Measurements from ENCODE around the gene CCDC87. TPM values are rescaled to one million over a fixed set of nuclear protein-coding genes. Genes with fewer than 3 reads are reported as not detected.

Gene CCDC87
- total and polyA plus RNA-seq, 8 donors = 0.07 to 0.44 (median 0.11) TPM

DNA sequence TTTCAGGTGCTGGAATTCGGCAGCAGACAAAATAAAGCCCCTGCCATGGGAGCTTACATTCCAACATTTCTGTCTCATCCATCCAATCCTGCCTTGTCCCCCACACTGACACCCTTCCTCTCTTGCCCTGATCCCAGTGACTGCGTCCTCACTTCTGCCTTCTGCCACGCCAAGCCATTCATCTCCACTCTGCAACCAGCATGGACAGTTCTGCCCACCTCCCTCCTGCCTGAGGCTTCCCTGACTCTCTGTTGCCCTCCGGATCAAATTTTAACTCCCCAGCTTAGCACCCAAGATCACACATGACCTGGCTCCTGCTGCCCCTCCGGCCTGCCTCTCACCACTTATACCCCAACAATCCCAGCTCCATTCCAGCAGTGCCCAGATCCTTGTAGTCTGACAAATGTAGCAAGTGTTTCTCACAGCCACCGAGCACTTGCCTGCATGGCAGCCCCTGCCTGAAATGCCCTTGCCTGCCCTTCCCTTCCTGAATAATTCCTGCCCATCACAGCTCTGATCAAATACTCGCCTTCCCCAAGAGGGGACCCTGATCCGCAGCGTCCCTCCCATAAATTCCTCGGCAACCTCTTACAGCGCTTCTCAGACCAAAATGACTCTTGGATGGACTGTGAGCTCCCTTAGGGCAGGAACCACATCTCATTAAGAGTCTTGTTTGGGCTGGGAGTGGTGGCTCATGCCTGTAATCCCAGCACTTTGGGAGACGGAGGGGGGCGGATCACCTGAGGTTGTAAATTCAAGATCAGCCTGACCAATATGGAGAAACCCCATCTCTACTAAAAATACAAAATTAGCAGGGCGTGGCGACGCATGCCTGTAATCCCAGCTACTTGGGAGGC lies 43.9 kb downstream of the CCDC87 start:
- DNase-seq = peak in 1 of 4 donors; percentile 21
- Histone ChIP-seq H3K4me1 (peaks cover 11 to 26% of the 10 kb centered on the region in 2 donors), H3K36me3 (no peaks in the 10 kb centered on the region), H3K27me3 (peaks cover 0 to 7% of the 10 kb centered on the region in 2 donors), H3K27ac (no peak overlapping the region), H3K4me3 (no peak overlapping the region), H3K9me3 (no peaks in the 10 kb centered on the region)
- TF ChIP-seq, protein P1, sequence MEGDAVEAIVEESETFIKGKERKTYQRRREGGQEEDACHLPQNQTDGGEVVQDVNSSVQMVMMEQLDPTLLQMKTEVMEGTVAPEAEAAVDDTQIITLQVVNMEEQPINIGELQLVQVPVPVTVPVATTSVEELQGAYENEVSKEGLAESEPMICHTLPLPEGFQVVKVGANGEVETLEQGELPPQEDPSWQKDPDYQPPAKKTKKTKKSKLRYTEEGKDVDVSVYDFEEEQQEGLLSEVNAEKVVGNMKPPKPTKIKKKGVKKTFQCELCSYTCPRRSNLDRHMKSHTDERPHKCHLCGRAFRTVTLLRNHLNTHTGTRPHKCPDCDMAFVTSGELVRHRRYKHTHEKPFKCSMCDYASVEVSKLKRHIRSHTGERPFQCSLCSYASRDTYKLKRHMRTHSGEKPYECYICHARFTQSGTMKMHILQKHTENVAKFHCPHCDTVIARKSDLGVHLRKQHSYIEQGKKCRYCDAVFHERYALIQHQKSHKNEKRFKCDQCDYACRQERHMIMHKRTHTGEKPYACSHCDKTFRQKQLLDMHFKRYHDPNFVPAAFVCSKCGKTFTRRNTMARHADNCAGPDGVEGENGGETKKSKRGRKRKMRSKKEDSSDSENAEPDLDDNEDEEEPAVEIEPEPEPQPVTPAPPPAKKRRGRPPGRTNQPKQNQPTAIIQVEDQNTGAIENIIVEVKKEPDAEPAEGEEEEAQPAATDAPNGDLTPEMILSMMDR (IDR thresholded peaks at IDR 0.05) = no peak
- intact Hi-C loops (cut with DNase I) = no loop called here
- no peak for ATAC-seq

DNA sequence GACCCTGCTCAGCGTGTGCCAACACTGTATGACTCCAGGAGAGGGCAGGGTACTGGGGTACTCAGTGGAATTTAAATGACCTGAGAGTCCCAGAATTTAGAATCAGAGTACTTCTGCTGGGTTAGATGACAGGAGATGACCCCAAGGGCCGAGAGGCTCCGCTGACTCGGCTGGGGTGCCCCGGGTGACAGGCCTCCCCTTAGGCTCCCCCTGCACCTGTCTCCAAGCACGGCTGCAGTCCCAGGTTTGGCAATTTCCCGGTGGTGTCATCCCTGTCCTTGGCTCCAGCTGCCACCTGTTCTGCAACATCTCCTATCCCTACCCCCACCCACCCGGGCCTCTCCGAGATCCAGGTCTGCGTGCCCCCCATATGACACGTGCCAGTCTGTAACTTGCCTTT lies 44.8 kb downstream of the CCDC87 start:
- intact Hi-C loops (cut with DNase I) = no loop called here
- Histone ChIP-seq H3K27me3 (peaks cover 0 to 7% of the 10 kb centered on the region in 2 donors), H3K9me3 (no peaks in the 10 kb centered on the region), H3K27ac (no peak overlapping the region), H3K36me3 (peaks cover 0 to 2% of the 10 kb centered on the region in 2 donors), H3K4me3 (no peak overlapping the region), H3K4me1 (peaks cover 11 to 36% of the 10 kb centered on the region in 2 donors)
- TF ChIP-seq, protein P1 (IDR thresholded peaks at IDR 0.05) = no peak
- DNase-seq (no peak), ATAC-seq (no peak)

DNA sequence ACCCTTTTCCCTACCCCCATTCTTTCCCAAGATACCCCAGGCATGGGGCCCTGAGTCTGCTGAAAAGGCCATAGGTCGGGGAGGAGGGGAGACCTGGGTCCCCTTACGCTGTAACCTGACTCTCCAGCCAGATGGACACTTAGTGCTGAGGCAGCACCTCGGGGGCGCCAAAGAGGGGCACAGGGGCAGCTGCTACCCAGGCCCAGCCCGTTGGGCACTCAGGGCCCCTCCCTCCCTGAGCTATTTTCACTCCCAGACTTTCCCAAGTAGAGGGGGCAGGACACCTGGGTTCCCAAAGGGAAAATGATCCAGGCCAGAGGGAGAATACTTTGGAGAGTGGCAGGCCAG lies 45.2 kb downstream of the CCDC87 start:
- TF ChIP-seq, protein P1 (IDR thresholded peaks at IDR 0.05) = no peak
- DNase-seq (peak in 1 of 4 donors; percentile 53), ATAC-seq (no peak)
- Histone ChIP-seq H3K27ac (no peak overlapping the region), H3K4me3 (no peak overlapping the region), H3K27me3 (peaks cover 0 to 7% of the 10 kb centered on the region in 2 donors), H3K9me3 (no peaks in the 10 kb centered on the region), H3K36me3 (peaks cover 0 to 6% of the 10 kb centered on the region in 2 donors), H3K4me1 (peaks cover 11 to 40% of the 10 kb centered on the region in 2 donors)
- intact Hi-C loops (cut with DNase I) = no loop called here

DNA sequence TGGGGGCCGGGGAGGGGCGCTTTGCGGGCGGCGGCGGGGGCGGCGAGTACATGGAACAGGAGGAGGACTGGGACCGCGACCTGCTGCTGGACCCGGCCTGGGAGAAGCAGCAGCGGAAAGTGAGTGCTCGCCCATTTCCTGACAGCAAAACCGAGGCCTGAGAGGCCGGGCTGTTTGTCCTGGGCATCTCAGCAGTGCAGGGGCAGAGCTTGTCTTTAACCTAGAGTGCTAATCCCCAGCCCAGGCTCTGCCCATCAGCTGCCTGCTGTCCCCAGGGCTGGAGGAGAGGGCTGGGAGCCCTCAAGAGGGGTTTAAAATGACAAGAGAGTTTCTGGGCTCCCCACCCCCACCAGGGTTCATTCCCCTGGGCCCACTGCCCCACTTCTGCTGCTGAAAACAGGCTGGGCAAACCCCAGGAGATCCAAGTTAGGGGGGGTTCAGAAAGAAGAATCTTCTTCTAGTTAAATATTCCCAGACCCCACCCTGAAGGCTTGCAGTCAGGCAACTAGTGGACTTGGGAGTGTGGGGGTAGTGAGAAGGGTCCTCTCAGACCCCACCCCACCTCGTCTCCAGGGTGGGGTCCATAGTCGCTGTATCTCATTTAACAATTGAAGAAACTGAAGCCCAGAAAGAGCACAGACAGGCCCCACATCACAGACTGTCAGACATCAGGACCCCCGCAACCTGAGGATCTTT lies 45.7 kb downstream of the CCDC87 start:
- DNase-seq = peak in 1 of 4 donors; percentile 76
- no peaks in the 10 kb centered on the region for H3K9me3 ChIP-seq
- peak overlapping the region in 1 of 2 donors; percentile 67 for H3K4me3 ChIP-seq
- peaks cover 0 to 7% of the 10 kb centered on the region in 2 donors for H3K27me3 ChIP-seq
- no peak overlapping the region for H3K27ac ChIP-seq
- H3K4me1 ChIP-seq = peaks cover 11 to 44% of the 10 kb centered on the region in 2 donors
- TF ChIP-seq, protein P1 (IDR thresholded peaks at IDR 0.05) = no peak
- ATAC-seq = no peak
- peaks cover 0 to 11% of the 10 kb centered on the region in 2 donors for H3K36me3 ChIP-seq
- intact Hi-C loops (cut with DNase I) = no loop called here

DNA sequence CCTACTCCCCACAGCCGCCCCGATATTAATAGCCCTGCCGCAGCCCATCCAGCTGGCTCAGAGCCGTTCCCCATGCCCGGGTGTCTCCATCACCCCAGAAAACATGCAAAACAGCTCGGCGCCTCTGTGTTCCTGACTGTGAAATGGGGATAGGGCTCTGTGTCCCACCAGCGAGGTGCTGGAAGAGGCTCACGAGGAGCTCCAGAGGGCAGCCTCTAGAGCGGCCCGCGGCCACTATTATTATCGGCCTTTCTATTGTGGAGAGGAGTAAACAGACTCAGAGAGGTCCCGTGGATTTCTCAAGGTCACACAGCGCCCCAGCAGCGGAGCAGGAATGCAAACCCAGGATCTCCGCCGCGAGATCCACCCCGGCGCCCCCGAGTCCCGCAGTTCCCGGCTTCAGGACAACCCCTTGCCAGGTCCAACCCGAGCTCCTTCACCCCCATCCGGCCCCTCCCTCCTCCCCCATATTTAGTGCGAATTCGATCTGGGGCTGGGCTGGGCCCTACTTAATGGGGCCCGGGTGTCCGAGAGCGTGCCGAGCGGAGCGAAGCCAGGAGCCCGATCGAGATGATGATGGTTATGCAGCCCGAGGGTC lies 46.4 kb downstream of the CCDC87 start, which contains the start of gene ACTN3:
Gene ACTN3, plus strand, starts transcription at position 536 of the 598 bp plus-strand sequence. Its CDS starts 35 bp downstream, at position 571.
- ATAC-seq (peak; percentile 3), DNase-seq (no peak)
- intact Hi-C loops (cut with DNase I) = no loop called here
- Histone ChIP-seq H3K4me3 (peak within 1 kb of the TSS; percentile 67 to 81), H3K36me3 (peaks cover 0 to 17% of the 10 kb centered on the region in 2 donors), H3K4me1 (peaks cover 11 to 44% of the 10 kb centered on the region in 2 donors), H3K27ac (peak within 1 kb of the TSS; percentile 37 to 79), H3K27me3 (peaks cover 0 to 7% of the 10 kb centered on the region in 2 donors), H3K9me3 (no peaks in the 10 kb centered on the region)
- TF ChIP-seq, protein P1 (IDR thresholded peaks at IDR 0.05) = no peak
